Measurements from ENCODE around the gene PPP1R9B. TPM values are rescaled to one million over a fixed set of nuclear protein-coding genes. Genes with fewer than 3 reads are reported as not detected.

Gene PPP1R9B
- total and polyA plus RNA-seq, 2 of the 8 experiments (the other 6 are each of a cell fraction or from before 2014, with no cell fraction given) = 5.2 to 13.1 TPM

DNA sequence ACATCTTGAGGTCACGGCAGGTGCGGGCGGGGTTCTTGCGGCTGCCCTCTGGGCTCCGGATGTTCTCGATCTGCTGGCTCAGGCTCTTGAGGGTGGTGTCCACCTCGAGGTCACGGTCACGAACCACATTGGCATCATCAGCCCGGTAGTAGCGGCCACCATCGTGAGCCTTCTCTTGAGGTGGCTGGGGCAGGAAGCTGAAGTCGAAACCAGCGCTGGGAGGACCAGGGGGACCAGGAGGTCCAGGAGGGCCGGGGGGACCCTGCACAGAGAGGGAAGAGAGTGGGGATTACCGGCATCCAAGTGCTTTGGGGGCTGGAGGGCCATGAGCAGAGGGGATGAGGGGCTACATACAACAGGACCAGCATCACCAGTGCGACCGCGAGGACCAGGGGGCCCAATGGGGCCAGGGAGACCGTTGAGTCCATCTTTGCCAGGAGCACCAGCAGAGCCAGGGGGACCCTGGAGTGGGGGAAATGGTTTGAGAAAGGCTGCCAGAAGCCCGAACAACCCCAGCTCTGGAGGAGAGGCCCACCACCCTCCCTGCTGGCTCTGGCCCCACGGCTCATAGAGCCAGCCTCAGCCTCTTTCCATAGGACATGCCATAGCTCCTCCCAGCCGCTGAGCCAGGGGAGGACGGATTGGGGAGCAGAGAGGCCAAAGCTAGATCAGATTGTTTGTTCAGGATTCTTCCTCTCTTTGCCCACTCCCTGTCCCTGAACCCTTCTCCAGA is 36.4 kb upstream of the PPP1R9B start (continued):
- TF ChIP-seq EGR1 (IDR thresholded peaks at IDR 0.05; ENCODE audit: borderline replicate concordance, low read depth, low read length) (no peak), NANOG (IDR thresholded peaks at IDR 0.05; ENCODE audit: insufficient read depth, low read depth, low read length, poor library complexity, severe bottlenecking) (no peak)
